HG03575 (cell line): ENCODE data around the gene CACNA1I.

Experiments
- ATAC-seq: cut with Tn5 transposase; IDR thresholded peaks from one replicate; pipeline ENCODE4 v1.9.1; 2021; ENCODE audit not compliant: unreplicated experiment, insufficient number of reproducible peaks, low FRiP score; ENCODE audit errors: extremely low read depth

Gene CACNA1I

GRCh38 chr22:39534591-39535356 is 35.8 kb upstream of the CACNA1I start:
- ATAC-seq = no peak

- ATAC-seq = no peak
Measured at GRCh38 chr22:39535357-39535725, 35.2 kb upstream of the CACNA1I start.

GRCh38 chr22:39535831-39536449 is 34.6 kb upstream of the CACNA1I start:
- no peak for ATAC-seq

GRCh38 chr22:39536711-39537110 is 33.8 kb upstream of the CACNA1I start:
- ATAC-seq = no peak

- no peak for ATAC-seq
Measured at GRCh38 chr22:39537975-39538374, 32.6 kb upstream of the CACNA1I start.

- ATAC-seq = no peak
Measured at GRCh38 chr22:39543095-39543494, 27.5 kb upstream of the CACNA1I start.

- no peak for ATAC-seq
Measured at GRCh38 chr22:39545386-39546365, 24.9 kb upstream of the CACNA1I start.

- no peak for ATAC-seq
Measured at GRCh38 chr22:39546889-39547586, 23.5 kb upstream of the CACNA1I start.

- no peak for ATAC-seq
Measured at GRCh38 chr22:39547587-39547947, 23.0 kb upstream of the CACNA1I start.

- ATAC-seq = no peak
Measured at GRCh38 chr22:39553429-39553828, 17.1 kb upstream of the CACNA1I start.

GRCh38 chr22:39554151-39554550 is 16.4 kb upstream of the CACNA1I start:
- ATAC-seq = no peak

GRCh38 chr22:39556970-39557841 is 13.3 kb upstream of the CACNA1I start:
- no peak for ATAC-seq

- no peak for ATAC-seq
Measured at GRCh38 chr22:39558254-39558727, 12.3 kb upstream of the CACNA1I start.

- no peak for ATAC-seq
Measured at GRCh38 chr22:39558950-39559349, 11.6 kb upstream of the CACNA1I start.

- ATAC-seq = no peak
Measured at GRCh38 chr22:39559456-39560105, 11.0 kb upstream of the CACNA1I start.

- no peak for ATAC-seq
Measured at GRCh38 chr22:39560127-39560526, 10.4 kb upstream of the CACNA1I start.

- no peak for ATAC-seq
Measured at GRCh38 chr22:39562839-39563489, 7.6 kb upstream of the CACNA1I start.
